D341Med (cell line): ENCODE results near the gene TMEM255B.

ENCODE experiments used
- DNase-seq: peaks from one replicate; pipeline ENCODE4 v3.0.0; 2012; ENCODE audit warnings: low spot score

The TMEM255B gene

DNA sequence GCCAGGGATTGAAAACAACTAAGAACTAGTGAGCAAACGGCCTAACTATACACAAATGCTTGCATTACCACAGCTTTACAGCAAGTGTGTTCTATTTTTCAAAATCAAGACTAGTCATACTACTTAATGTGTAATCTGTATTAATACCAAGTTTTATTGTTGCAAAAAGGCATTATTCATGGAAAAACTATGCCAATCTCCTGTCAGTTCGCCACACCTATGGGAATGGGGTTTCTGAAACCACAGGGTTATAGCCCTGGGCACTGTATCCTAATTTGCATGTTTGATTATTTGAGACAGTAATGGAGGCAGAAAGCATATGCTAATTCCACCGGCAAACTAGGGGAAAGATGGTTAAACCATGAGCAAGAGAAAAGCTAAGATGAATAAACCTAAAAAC, 90.5 kb downstream of the TMEM255B start:
- no peak for DNase-seq

GRCh38 chr13:113849981-113850721, 91.1 kb downstream of the TMEM255B start:
- peak; percentile 7 for DNase-seq

- no peak for DNase-seq
Observed at GRCh38 chr13:113850722-113851479, 91.9 kb downstream of the TMEM255B start.

- DNase-seq, result no peak
Observed at GRCh38 chr13:113851480-113851803, 92.4 kb downstream of the TMEM255B start.

DNA sequence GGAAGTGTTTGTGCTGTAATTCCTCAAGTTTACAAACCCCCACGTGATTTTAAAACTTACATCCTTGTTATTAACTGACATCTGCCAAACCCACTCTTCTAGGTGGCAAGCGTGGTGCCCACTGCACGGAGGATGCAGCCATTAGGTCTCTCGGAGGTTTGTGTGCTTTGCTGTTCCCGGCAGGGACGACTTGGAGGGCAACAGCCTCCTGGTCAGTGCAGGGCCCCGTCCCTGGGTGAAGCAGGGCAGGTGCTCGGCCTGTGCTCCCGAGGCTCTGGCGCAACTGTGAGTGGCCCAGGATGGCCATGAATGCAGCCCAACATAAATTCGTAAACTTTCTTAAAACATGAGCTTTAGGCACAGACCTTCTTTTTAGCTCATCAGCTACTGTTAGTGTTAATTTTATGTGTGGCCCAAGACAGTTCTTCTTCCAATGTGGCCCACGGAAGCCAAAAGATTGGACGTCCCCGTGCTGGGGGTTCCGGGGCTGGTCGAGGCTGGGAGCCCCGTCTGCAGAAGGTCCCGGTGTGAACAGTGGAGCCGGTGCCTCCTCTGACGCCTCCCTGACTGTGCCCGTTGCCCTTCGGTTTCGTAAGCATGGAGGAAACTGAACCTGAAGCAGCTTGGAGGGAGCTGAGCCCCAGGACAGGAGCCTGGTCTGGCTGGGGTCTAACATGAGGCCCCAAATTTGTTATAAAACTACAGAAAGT, 93.0 kb downstream of the TMEM255B start:
- DNase-seq, result peak; percentile 31

GRCh38 chr13:113852536-113853517, 93.8 kb downstream of the TMEM255B start:
- peak; percentile 18 for DNase-seq

DNA sequence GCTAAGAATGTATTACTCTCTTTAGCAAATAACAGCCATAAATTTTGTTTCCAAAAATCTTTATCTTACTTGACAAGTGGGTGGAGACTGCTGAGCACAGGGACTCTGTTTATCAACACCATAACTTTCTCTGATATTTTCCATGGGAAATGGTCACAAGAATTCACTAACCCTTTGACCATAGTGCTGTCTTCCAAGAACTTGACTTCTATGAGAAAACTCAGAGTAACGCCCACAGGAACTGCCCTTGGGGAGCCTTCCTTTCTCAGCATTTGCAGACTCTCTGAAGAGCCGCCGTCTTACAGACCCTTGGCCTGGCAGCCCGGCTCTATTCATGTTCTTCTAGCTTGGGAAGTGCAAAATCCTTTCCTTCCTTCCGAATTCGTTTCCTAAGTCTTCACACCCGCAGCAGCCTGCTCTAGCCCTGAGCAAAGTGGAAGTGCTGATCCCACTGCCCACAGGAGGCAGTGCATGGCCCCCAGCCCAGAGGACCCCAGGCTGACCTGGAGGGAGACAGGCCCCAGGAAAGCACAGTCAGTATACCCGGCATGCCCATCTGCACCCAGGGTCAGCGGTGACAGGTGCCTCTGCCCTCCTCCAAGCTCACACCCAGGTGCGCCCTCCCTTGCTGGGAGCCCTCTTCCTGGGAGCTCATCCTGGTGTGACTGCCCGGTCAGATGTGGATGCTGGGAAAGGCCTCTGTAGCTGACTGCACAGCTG, 94.7 kb downstream of the TMEM255B start:
- peak; percentile 17 for DNase-seq

GRCh38 chr13:113854238-113855011, 95.4 kb downstream of the TMEM255B start:
- peak; percentile 19 for DNase-seq

DNA sequence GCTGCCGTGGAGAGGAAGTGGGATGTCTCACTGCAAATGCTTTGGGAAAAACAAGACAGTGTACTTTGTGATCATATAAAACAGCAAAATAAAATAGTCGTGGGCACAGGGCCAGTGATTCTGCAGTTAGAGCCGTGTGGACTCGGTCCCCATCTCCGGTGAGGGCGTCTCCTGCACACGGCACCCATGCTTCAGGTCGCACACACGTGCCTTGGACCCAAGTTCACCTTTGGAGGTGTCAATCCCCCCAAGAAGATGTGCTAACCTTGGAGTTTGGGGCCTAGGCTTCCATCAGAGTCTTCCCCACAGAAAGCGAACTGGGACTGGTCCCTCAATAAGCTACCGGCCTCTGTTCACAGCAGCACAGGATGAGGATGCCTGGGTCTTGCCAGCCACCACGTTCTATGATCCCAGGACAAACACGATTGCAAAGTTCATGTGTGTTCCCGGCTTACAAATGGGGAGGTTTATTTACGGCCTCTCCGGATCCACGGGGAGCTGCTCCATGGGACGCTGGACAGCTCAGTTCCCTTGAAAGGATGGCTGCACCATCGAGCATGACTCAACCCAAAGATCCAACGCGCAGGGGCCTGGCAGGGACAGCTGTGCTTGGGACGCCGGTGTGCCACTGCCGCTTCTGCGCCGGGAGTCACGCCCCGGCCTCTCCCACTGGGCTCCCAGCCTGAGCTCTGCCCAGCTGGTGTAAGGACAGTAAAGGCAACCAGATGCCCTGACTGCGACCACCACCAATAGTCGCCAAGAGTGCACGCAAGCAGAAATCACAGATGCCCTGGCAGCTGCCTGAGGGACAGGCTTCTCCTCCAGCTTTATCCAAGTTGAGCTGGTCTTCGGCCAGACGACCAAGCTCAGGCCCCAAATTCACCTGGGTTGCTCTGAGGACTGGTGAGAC, 96.2 kb downstream of the TMEM255B start:
- peak; percentile 16 for DNase-seq

DNA sequence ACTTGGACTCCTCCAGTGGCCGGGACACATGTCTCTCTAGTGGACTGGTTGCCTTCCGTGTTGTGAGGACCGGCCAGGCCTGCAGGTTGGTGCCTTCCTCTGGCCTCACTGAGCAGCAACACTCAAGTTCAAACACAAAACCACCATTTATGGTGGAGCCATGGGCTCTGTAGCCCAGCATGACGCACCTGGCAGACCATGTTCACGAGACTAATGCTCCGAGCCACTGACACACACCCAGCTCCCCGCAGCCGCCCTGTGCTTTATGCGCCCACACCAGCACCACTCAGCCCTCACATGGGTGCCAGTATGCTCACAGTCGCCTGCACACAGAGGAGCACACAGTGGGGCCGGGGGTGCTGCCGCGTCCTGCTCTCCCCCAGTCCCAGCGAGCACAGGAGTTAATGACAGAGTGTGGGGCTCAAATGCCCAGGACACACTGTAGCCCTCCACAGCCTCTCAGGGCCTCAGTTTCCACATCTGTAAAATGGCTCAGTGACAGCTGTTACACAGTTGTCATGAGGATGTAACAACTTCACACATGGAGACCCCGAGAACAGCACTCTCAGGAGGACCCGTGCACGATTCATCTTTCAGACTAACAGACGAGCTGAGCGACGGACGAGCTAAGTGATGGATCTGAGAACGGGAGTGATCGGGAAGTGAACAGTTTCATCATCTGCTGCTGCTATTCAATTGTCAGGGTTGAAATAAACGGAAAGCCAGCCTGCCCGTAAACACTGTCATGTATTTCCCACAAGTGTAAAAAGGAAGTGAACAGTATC, 97.1 kb downstream of the TMEM255B start:
- peak; percentile 20 for DNase-seq

DNA sequence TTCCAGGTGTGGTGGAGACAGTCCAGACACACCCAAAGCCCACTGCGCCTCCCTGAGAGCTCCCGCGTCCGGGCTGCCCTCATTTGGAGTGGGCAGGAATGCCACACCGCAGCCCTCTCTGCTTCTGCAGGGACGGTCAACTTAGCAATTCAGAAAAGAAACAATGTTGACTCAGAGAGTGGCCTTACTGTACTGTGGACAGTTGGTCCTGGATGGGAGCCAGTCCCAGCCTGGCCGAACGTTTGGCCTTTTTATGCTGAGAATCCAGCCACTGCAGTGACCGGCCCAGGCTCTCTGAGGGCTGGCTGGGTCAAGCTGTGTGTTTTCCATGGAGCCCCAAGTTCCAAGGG, 97.7 kb downstream of the TMEM255B start:
- DNase-seq, result peak; percentile 10

DNA sequence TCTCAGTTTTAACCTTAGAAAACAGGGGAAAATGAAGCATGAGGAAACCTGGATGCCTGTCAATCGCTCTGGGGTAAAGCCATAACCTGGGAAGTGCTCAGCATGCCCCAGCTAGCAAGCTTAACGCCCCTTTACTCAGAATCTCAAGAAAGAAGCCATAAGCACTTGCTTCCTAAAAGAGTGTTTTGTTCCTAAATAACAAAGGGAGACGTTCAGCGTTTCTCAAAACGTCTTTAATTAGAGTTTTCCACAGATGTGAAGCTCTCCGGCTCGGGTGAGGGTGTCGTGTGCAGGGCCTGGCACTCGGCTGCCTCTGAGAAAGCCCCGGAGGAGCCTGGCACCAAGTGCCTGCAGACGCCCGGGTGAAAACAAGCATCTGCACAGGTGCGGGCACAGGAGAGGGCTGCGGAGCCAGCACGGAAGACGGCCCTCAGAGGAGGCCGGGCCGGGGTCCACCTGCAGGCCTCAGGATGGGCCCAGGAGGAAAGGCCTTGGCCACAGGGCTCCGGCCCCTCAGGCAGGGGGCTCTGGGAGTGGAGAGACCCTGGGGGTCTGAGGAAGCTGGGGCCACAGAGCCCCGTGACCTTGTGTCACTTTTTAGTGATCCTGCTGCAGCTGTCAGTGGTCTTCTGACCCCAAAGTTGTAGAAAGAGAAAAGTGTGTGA, 98.6 kb downstream of the TMEM255B start:
- DNase-seq, result peak; percentile 29

- peak; percentile 12 for DNase-seq
Observed at GRCh38 chr13:113859311-113860050, 100.5 kb downstream of the TMEM255B start.

DNA sequence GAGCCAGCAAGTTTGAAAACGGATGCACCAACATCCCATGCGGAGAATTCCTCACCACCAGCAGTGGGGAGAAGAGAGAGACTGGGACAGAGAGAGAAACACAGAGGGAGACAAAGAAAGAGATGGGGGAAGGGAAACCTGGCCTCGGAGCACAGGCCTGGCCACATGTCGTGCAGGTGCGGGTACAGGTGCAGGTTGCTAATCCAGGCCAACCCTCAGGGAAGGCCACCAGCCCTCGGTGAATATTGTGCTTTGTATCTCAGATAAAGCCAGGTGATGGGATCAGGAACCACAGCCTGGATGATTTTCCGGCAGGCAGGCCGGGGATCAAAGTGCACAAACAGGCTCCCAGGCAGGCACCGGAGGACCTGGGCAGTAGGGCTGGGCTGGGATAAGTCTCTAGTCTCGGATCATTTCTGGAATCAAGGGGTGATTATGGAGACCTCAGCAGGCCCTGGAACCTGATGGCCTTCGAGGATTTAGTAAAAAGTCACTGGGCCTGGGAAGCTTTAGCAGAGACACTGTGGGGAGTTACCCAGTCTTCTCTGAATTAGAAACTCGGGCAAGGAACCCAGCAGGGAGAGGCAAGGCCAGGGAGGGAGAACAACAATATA, 101.1 kb downstream of the TMEM255B start:
- peak; percentile 13 for DNase-seq

DNA sequence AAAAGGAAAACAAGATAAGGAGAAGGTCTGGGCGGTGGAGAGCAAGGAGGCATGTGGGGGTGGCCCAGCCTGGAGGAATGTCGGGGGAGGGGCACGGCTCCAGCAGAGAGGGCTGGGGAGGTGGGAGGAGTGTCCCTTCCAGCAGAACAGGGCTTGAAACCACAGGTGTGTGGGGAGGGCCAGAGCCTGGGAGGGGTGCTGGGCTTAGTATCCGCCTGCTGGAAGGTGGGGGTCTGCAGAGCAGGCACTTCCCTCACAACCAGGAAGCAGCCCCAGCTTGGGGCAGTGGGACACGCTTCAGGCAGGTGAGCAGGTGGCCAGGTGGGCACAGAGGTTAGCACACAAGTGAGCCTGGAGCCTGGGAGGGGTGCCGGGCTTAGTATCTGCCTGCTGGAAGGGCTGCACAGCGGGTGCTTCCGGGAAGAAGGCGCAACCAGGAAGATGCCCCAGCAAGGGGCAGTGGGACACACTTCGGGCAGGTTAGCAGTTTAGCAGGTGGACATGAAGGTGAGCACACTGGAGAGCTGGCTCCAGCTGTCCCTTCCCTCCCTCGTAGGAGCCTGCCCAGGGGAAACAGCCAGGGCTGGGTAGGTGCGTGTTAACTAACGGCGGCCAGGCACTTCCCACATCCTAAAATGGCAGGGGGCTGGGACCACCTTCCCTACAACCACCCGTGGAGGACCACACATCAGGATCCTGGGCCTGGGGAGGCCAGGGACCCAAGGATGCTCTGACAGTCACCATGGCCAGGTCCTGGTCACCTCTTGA, 101.8 kb downstream of the TMEM255B start:
- DNase-seq, result peak; percentile 23

GRCh38 chr13:113861433-113862030, 102.5 kb downstream of the TMEM255B start:
- DNase-seq, result peak; percentile 26
